Bronchial epithelial cell (primary cell): Measurements from ENCODE around the gene PDXK. TPM values are rescaled to one million over a fixed set of nuclear protein-coding genes. Genes with fewer than 3 reads are reported as not detected.
"Not testable (repeated sequence)": the region's sequence is repeated elsewhere in the genome, so short reads cannot be mapped to it uniquely, and the experiment has no call there.

Experiments used
- DNase-seq: peaks from one replicate; pipeline ENCODE4 v3.0.0-alpha.2; 2010; ENCODE audit warnings: low read depth
- FAIRE-seq: peaks from 2 replicates; lab custom pipeline; 2011; peaks lifted over from hg19 to GRCh38; lab: Jason Lieb, UNC
- H3K27me3 ChIP-seq: 2 replicates; pipeline ENCODE4 v1.5.1; 2011; ENCODE audit warnings: low read length; ENCODE audit not compliant: control insufficient read depth, insufficient read depth
- H3K36me3 ChIP-seq: 2 replicates; pipeline ENCODE4 v1.5.1; 2011; ENCODE audit warnings: low read length; ENCODE audit not compliant: control insufficient read depth, insufficient read depth
- H3K4me3 ChIP-seq: 2 replicates; pipeline ENCODE4 v1.5.1; 2011; ENCODE audit warnings: mild to moderate bottlenecking, low read depth, low read length, control low read depth
- total RNA-seq: library from RNA; depleted of rRNA; stranded (reverse); fragments of >200 nt; gene quantifications from 2 replicates; pipeline ENCODE4 v1.2.1, GENCODE V29; 2014
- TF ChIP-seq, protein P1 (sequence below): IDR thresholded peaks from 2 replicates; pipeline ENCODE4 v1.5.1; 2011; ENCODE audit warnings: mild to moderate bottlenecking, moderate library complexity, low read length, control low read depth, inconsistent platforms; ENCODE audit not compliant: insufficient read depth, severe bottlenecking

Gene PDXK
- total RNA-seq, 1 donor from 2014 or later, result 591 TPM

DNA sequence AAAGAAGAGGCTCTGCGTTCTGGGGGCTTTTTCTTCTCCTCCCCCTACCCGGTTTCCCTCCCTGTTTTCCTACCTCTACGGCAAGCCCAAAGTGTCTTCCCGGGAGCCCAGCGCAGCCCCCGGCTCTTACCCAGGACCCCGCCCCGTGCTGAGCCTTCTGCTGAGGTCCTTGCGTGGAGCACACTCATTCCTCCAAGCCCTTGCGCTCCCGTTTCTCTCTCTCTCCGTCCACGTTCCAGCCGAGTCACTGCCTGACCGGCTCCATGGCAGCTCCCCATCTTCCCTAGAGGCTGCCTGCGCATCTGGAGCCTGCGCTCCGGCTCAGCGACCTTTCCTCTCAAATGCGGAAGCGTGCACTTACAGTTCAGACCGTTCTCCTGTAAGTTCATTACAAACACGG is 24.9 kb upstream of the PDXK start:
- Histone ChIP-seq H3K4me3 (no peak overlapping the region), H3K36me3 (peaks cover 33% of the 10 kb centered on the region), H3K27me3 (no peaks in the 10 kb centered on the region)
- DNase-seq, result no peak
- TF ChIP-seq, protein P1, sequence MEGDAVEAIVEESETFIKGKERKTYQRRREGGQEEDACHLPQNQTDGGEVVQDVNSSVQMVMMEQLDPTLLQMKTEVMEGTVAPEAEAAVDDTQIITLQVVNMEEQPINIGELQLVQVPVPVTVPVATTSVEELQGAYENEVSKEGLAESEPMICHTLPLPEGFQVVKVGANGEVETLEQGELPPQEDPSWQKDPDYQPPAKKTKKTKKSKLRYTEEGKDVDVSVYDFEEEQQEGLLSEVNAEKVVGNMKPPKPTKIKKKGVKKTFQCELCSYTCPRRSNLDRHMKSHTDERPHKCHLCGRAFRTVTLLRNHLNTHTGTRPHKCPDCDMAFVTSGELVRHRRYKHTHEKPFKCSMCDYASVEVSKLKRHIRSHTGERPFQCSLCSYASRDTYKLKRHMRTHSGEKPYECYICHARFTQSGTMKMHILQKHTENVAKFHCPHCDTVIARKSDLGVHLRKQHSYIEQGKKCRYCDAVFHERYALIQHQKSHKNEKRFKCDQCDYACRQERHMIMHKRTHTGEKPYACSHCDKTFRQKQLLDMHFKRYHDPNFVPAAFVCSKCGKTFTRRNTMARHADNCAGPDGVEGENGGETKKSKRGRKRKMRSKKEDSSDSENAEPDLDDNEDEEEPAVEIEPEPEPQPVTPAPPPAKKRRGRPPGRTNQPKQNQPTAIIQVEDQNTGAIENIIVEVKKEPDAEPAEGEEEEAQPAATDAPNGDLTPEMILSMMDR, result no peak
- FAIRE-seq, result no peak

DNA sequence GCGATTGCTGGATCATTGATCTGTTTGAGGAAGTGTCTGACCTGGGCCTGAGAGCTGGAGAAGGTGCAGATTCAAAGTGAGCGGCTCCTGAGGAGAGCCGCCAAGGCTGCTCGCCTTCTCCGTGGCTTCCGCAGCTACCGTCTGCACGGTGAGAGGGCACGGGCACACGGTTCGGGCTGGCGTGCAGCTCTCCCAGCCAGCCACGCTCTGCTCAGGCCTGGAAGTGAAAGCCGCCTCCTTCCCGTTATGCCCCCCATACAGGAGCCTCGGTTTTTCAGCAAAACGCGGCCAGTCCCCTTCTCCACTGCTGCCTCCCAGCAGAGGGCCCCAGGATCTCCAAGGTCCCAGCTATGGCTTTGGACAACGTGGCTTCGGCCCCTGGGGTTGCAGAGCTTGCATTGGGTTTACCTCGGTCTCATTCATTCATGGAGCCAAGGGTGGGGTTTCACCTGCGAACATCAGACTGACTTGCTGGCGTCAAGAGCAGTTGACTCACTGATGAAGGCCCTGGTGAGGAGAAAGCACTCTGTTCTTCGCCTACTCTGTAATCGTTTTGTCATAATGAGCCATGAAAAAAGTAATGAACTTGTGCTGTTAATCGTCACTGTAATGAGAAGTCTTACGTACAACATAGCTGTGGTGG is 24.4 kb upstream of the PDXK start:
- no peak for DNase-seq
- H3K27me3 ChIP-seq, result no peaks in the 10 kb centered on the region
- no peak overlapping the region for H3K4me3 ChIP-seq
- FAIRE-seq, result no peak
- TF ChIP-seq, protein P1, result no peak
- peaks cover 30% of the 10 kb centered on the region for H3K36me3 ChIP-seq

DNA sequence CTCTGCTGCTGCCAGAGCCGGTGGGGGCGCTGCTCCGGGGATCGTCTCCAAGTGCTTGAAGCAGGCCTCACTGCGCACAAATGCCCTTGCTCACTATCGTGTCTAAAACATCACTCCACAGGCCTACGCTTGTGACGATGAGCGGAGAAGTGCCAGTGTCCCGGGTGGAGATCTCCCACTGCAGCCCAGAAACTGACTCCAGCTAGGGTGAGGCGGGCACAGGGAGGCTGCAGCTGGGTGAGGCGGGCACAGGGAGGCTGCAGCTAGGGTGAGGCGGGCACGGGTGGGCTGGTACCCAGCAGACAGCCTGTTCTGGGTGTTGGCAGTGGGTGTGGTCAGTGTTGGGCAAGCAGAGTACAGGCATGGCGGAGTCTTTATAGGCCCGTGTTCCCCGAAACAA is 22.7 kb upstream of the PDXK start:
- H3K27me3 ChIP-seq, result no peaks in the 10 kb centered on the region
- TF ChIP-seq, protein P1, result no peak
- H3K4me3 ChIP-seq, result no peak overlapping the region
- peaks cover 18% of the 10 kb centered on the region for H3K36me3 ChIP-seq
- no peak for DNase-seq
- no peak for FAIRE-seq

DNA sequence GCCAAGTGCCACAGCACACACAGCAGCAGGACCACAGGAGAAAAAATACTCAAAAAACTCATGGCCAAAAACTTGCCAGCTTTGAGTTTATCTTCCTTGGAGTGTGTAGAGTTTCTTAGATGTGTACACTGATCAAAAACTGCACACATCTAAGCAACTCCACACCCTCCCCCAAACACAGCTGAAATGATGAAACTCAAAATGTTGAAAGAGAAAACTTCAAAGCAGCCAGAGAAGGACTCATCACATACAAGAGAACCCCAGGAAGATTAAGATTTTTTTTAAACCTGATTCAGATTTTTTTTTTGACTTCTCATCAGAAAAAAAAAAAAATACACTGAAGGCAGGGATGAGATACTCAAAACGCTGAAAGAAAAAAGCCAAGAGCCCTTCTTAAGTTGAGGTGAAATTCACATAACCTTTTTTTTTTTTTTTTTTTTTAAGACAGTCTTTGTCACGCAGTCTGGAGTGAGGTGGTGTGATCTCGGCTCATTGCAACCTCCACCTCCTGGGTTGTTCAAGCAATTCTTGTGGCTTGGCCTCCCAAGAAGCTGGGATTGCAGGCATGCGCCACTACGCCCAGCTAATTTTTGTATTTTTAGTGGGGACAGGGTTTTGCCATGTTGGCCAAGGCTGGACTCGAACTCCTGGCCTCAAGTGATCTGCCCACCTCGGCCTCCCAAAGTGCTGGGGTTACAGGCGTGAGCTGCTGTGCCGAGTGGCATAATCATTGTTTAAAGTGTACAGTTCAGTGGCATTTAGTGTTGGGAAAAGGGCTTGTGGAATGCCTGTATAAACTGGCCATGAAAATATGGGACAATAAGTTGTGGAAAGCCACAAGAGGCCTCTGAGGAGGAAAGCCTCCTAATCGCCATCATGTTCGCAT is 20.9 kb upstream of the PDXK start:
- H3K27me3 ChIP-seq, result no peaks in the 10 kb centered on the region
- FAIRE-seq (no peak), DNase-seq (no peak)
- peaks cover 9% of the 10 kb centered on the region for H3K36me3 ChIP-seq
- no peak overlapping the region for H3K4me3 ChIP-seq
- TF ChIP-seq, protein P1, result no peak

DNA sequence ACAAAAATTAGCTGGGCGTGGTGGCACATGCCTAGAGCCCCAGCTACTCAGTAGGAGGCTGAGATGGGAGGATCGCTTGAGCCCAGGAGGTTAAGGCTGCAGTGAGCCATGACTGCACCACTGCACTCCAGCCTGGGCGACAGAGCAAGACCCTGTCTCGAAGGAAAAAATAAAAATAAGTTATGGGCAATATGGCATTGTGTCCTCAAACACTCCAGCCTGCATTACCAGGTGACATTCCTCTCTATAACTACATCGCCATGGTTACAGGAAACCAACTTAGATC is 19.5 kb upstream of the PDXK start:
- not testable (repeated sequence) for FAIRE-seq

DNA sequence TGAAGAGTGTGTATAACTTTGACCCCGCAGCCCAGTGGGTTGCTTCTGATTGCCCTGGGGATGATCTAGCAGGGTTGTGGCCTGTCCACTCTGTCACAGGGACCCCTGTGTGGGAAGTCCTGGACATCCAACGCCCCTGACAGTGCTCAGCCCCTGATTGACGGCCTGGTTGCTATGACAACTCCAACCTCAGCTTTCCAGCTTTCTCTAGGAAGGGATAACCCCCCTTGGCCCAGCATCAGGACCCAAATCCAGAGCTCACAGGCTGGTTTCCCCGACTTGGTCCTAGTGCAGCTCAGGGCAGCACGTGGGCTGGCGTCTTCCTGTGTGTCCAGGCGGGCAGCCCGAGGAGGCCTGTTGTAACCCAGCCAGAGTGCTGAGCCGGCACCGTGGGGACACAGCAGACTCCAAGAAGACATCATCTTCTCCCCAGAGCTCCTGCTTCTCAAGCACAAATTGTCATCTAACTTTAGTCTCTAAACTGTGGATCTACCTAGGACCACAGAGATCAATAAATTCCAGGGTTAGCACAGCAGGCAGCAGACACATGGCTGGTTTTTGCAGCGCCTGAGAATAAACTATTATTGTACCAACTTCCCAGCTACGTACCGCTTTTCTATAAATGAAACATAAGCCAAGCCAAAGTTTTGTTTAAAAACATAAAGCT is 18.9 kb upstream of the PDXK start:
- FAIRE-seq (no peak), DNase-seq (no peak)
- TF ChIP-seq, protein P1, result no peak
- Histone ChIP-seq H3K4me3 (no peak overlapping the region), H3K36me3 (no peaks in the 10 kb centered on the region), H3K27me3 (no peaks in the 10 kb centered on the region)

More for the DNA sequence above, 19.5 kb upstream of the PDXK start:
- not testable (repeated sequence) for H3K36me3 ChIP-seq, H3K27me3 ChIP-seq, H3K4me3 ChIP-seq, DNase-seq
